HEK293T (cell line): ENCODE results near the gene PIP5K1B.

Experiments
- ARNT ChIP-seq: fragments of 450-650 bp; IDR thresholded peaks from 2 replicates; pipeline ENCODE4 v1.6.1; 2017; ENCODE audit warnings: mild to moderate bottlenecking
- BHLHE40 ChIP-seq: fragments of 450-650 bp; IDR thresholded peaks from 2 replicates; pipeline ENCODE4 v1.6.1; 2016; ENCODE audit warnings: mild to moderate bottlenecking, moderate library complexity, borderline replicate concordance
- CTBP1 ChIP-seq: fragments of 450-650 bp; IDR thresholded peaks from 2 replicates; pipeline ENCODE4 v1.6.1; 2016; ENCODE audit warnings: borderline replicate concordance
- ELF4 ChIP-seq: fragments of 450-650 bp; IDR thresholded peaks from 2 replicates; pipeline ENCODE4 v1.6.1; 2017; ENCODE audit warnings: antibody characterized with exemption
- FOXA1 ChIP-seq: fragments of 450-650 bp; IDR thresholded peaks from 2 replicates; pipeline ENCODE4 v1.6.1; 2016; ENCODE audit warnings: mild to moderate bottlenecking
- FOXK2 ChIP-seq: fragments of 450-650 bp; IDR thresholded peaks from 2 replicates; pipeline ENCODE4 v1.6.1; 2016; ENCODE audit warnings: mild to moderate bottlenecking
- FOXM1 ChIP-seq: fragments of 450-650 bp; IDR thresholded peaks from 2 replicates; pipeline ENCODE4 v1.6.1; 2017; ENCODE audit warnings: mild to moderate bottlenecking, borderline replicate concordance
- L3MBTL2 ChIP-seq: fragments of 450-650 bp; conservative IDR thresholded peaks from 2 replicates; pipeline ENCODE4 v1.6.1; 2016; ENCODE audit warnings: mild to moderate bottlenecking
- SP1 ChIP-seq: fragments of 450-650 bp; IDR thresholded peaks from 2 replicates; pipeline ENCODE4 v1.6.1; 2017
- SUZ12 ChIP-seq: fragments of 450-650 bp; IDR thresholded peaks from 2 replicates; pipeline ENCODE4 v1.6.1; 2016; ENCODE audit warnings: mild to moderate bottlenecking
- TARDBP ChIP-seq: fragments of 450-650 bp; IDR thresholded peaks from 2 replicates; pipeline ENCODE4 v1.6.1; 2016
- ZNF384 ChIP-seq: fragments of 450-650 bp; IDR thresholded peaks from 2 replicates; pipeline ENCODE4 v1.6.1; 2016
- TF ChIP-seq, protein P1 (sequence below): fragments of 450-650 bp; IDR thresholded peaks from 2 replicates; pipeline ENCODE4 v1.6.1; 2016

- TF ChIP-seq FOXM1 (no peak), BHLHE40 (no peak), TARDBP (no peak), ELF4 (no peak), SP1 (no peak), L3MBTL2 (no peak), CTBP1 (no peak), ARNT (no peak), FOXA1 (no peak), FOXK2 (no peak), SUZ12 (no peak), ZNF384 (no peak)
- TF ChIP-seq, protein P1, sequence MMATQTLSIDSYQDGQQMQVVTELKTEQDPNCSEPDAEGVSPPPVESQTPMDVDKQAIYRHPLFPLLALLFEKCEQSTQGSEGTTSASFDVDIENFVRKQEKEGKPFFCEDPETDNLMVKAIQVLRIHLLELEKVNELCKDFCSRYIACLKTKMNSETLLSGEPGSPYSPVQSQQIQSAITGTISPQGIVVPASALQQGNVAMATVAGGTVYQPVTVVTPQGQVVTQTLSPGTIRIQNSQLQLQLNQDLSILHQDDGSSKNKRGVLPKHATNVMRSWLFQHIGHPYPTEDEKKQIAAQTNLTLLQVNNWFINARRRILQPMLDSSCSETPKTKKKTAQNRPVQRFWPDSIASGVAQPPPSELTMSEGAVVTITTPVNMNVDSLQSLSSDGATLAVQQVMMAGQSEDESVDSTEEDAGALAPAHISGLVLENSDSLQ = no peak
Measured at GRCh38 chr9:68797116-68797515, 92.1 kb downstream of the PIP5K1B start.
